K562 (cell line): Measurements from ENCODE around the gene CA6. TPM values are rescaled to one million over a fixed set of nuclear protein-coding genes. Genes with fewer than 3 reads are reported as not detected.

Experiments
- BRD9 ChIP-seq: fragments of 450-650 bp; IDR thresholded peaks from 2 replicates; pipeline ENCODE4 v1.6.1; 2018; ENCODE audit warnings: low read depth; ENCODE audit not compliant: partially characterized antibody
- CBX1 ChIP-seq: sonication (generic); IDR thresholded peaks from 2 replicates; pipeline ENCODE4 v1.6.1; 2016; ENCODE audit warnings: antibody characterized with exemption, low read depth, mild to moderate bottlenecking
- EGR1 ChIP-seq: fragments of 450-650 bp; conservative IDR thresholded peaks from 2 replicates; pipeline ENCODE4 v1.6.1; 2017; ENCODE audit warnings: mild to moderate bottlenecking
- ETV6 ChIP-seq, 3 experiments: fragments of 150-350 bp in 1 of 3; sonication (generic) in 1 of 3; formaldehyde crosslinking in 1 of 3; IDR thresholded peaks; 2 replicates each; pipeline versions ENCODE4 v1.6.1 to v1.8.0; 2014 to 2022; ENCODE audit warnings: borderline replicate concordance in 2 of 3, low read depth in 2 of 3, antibody characterized with exemption in 1 of 3, low read length in 1 of 3, mild to moderate bottlenecking in 1 of 3, missing genetic modification reagents in 1 of 3
- ILK ChIP-seq: fragments of 450-650 bp; IDR thresholded peaks from 2 replicates; pipeline ENCODE4 v1.6.1; 2016; ENCODE audit warnings: missing genetic modification characterization, low read depth, mild to moderate bottlenecking, missing compliant biosample characterization, moderate library complexity, borderline replicate concordance
- JUND ChIP-seq, 2 experiments: IDR thresholded peaks; 2 replicates in 1 of 2; 3 replicates in 1 of 2; pipeline ENCODE4 v1.6.1; 2011; ENCODE audit warnings: borderline replicate concordance in 2 of 2, low read depth in 2 of 2, low read length in 2 of 2, improper control_type of control experiment in 1 of 2, missing biosample characterization in 1 of 2, missing genetic modification characterization in 1 of 2, missing genetic modification reagents in 1 of 2
- LCOR ChIP-seq: sonication (generic); formaldehyde crosslinking; IDR thresholded peaks from 2 replicates; pipeline ENCODE4 v1.8.0; 2022; ENCODE audit warnings: mild to moderate bottlenecking, missing genetic modification reagents
- MIER1 ChIP-seq: fragments of 450-650 bp; IDR thresholded peaks from 2 replicates; pipeline ENCODE4 v1.6.1; 2016; ENCODE audit warnings: antibody characterized with exemption, mild to moderate bottlenecking, low read depth
- MTA2 ChIP-seq: fragments of 450-650 bp; IDR thresholded peaks from 2 replicates; pipeline ENCODE4 v1.6.1; 2016; ENCODE audit warnings: low read depth
- NEUROD1 ChIP-seq: fragments of 150-350 bp; IDR thresholded peaks from 2 replicates; pipeline ENCODE4 v1.6.1; 2014; ENCODE audit warnings: borderline replicate concordance, low read length, low read depth; ENCODE audit not compliant: partially characterized antibody
- NR4A1 ChIP-seq, 2 experiments: fragments of 250-450 bp in 1 of 2; fragments of 450-650 bp in 1 of 2; sonication (Bioruptor Pico) in 1 of 2; IDR thresholded peaks; 2 replicates each; pipeline versions ENCODE4 v1.4.0 to v1.6.1; 2016 to 2020; ENCODE audit warnings: mild to moderate bottlenecking in 2 of 2, missing compliant biosample characterization in 1 of 2, missing genetic modification characterization in 1 of 2, moderate library complexity in 1 of 2
- NRF1 ChIP-seq, 2 experiments: fragments of 450-650 bp; IDR thresholded peaks in 1 of 2; conservative IDR thresholded peaks in 1 of 2; 2 replicates each; pipeline ENCODE4 v1.6.1; 2014; ENCODE audit warnings: mild to moderate bottlenecking in 2 of 2
- PATZ1 ChIP-seq: fragments of 250-450 bp; sonication (Bioruptor Pico); IDR thresholded peaks from 2 replicates; pipeline ENCODE4 v1.5.0; 2020; ENCODE audit warnings: mild to moderate bottlenecking, borderline replicate concordance
- RAD51 ChIP-seq: fragments of 450-650 bp; IDR thresholded peaks from 2 replicates; pipeline ENCODE4 v1.7.1; 2016; ENCODE audit warnings: low read depth, mild to moderate bottlenecking, borderline replicate concordance
- SIRT6 ChIP-seq: IDR thresholded peaks from one replicate; pipeline ENCODE4 v1.6.1; 2012; ENCODE audit warnings: low read depth, mild to moderate bottlenecking, control low read depth, inconsistent platforms, low read length, moderate library complexity
- SMARCA5 ChIP-seq: fragments of 450-650 bp; IDR thresholded peaks from 2 replicates; pipeline ENCODE4 v1.6.1; 2016
- SMARCE1 ChIP-seq: fragments of 450-650 bp; IDR thresholded peaks from 2 replicates; pipeline ENCODE4 v1.7.1; 2016; ENCODE audit warnings: mild to moderate bottlenecking
- TFAM ChIP-seq: fragments of 250-450 bp; sonication (Bioruptor Pico); conservative IDR thresholded peaks from 2 replicates; pipeline ENCODE4 v1.5.0; 2021; ENCODE audit warnings: mild to moderate bottlenecking, moderate library complexity
- TRIM24 ChIP-seq, 2 experiments: fragments of 450-650 bp; IDR thresholded peaks; 2 replicates each; pipeline ENCODE4 v1.6.1; 2016
- ZBED1 ChIP-seq: IDR thresholded peaks from 2 replicates; pipeline ENCODE4 v1.6.1; 2014
- ZBTB43 ChIP-seq: sonication (generic); formaldehyde crosslinking; IDR thresholded peaks from 2 replicates; pipeline ENCODE4 v1.8.0; 2023; ENCODE audit warnings: mild to moderate bottlenecking, missing genetic modification reagents
- ZNF12 ChIP-seq: sonication (generic); formaldehyde crosslinking; IDR thresholded peaks from 2 replicates; pipeline ENCODE4 v1.4.0; 2020; ENCODE audit warnings: mild to moderate bottlenecking, missing genetic modification reagents
- ZNF133 ChIP-seq: fragments of 250-450 bp; sonication (Bioruptor Pico); IDR thresholded peaks from 2 replicates; pipeline ENCODE4 v1.4.0; 2020; ENCODE audit warnings: mild to moderate bottlenecking
- ZNF165 ChIP-seq: fragments of 250-450 bp; sonication (Bioruptor Pico); IDR thresholded peaks from 2 replicates; pipeline ENCODE4 v1.4.0; 2020; ENCODE audit warnings: borderline replicate concordance
- ZNF24 ChIP-seq: fragments of 450-650 bp; IDR thresholded peaks from 2 replicates; pipeline ENCODE4 v1.6.1; 2016
- ZNF274 ChIP-seq: IDR thresholded peaks from 2 replicates; pipeline ENCODE4 v1.6.1; 2011; ENCODE audit warnings: low read depth, mild to moderate bottlenecking, low read length, moderate library complexity, borderline replicate concordance
- polyA plus RNA-seq, 8 experiments: library from polyadenylated mRNA; depleted of rRNA in 4 of 8; stranded (reverse) in 5 of 8; unstranded in 3 of 8; fragments of >200 nt; fragmentation: Nextera tagmentation in 2 of 8; fragmentation: Illumina TruSeq in 1 of 8; extraction: Ambion mirVana in 2 of 8; extraction: Trizol in 1 of 8; gene quantifications; 2 replicates each; pipeline versions ENCODE4 v1.2.1 to v1.2.3, GENCODE V29; 2011 to 2014; ENCODE audit warnings: inconsistent platforms in 1 of 8, missing spikeins in 1 of 8
- total RNA-seq, 7 experiments: library from RNA; depleted of rRNA in 6 of 7; stranded (reverse); fragments of >200 nt in 6 of 7; fragmentation: Illumina TruSeq in 2 of 7; extraction: Trizol in 2 of 7; gene quantifications; 2 replicates each; pipeline versions ENCODE4 v1.2.1 to v1.2.3, GENCODE V29; 2011 to 2021; ENCODE audit warnings: low replicate concordance in 1 of 7
- TF ChIP-seq, protein P1 (sequence below): sonication (generic); formaldehyde crosslinking; IDR thresholded peaks from 2 replicates; pipeline ENCODE4 v1.9.0; 2022; ENCODE audit warnings: mild to moderate bottlenecking, missing genetic modification reagents

Gene CA6
- total and polyA plus RNA-seq, 9 of the 15 experiments (the other 6 are each of a cell fraction or from before 2014, with no cell fraction given), result not detected

DNA sequence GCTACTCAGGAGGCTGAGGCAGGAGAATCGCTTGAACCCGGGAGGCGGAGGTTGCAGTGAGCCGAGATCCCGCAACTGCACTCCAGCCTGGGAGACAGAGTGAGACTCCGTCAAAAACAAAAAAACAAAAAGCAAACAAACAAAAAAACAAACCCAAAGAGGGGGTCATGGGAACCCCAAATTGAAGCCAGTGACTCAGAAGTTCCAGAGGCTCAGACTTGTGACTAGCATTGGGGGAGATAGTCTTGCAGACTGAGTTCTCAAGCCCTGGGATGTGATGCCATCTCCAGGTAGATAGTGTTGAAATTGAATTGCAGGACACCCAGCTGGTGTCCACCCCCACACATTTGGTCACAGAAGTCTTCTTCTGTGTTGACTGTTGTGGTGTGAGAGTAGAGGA, 42.3 kb upstream of the CA6 start (continued):
- no peak for TF ChIP-seq RAD51
- TF ChIP-seq ZBTB43 (CRISPR knock-in tag), result no peak
- peak; percentile 79 for TF ChIP-seq SMARCE1
- TF ChIP-seq PATZ1 (CRISPR knock-in tag), result no peak
- TF ChIP-seq ETV6 (IDR thresholded peaks at IDR 0.05; ENCODE audit: borderline replicate concordance in 1 of 2, low read depth in 2 of 2, low read length in 1 of 2), result no peak
- no peak for TF ChIP-seq ETV6 (CRISPR knock-in tag; IDR thresholded peaks at IDR 0.05; ENCODE audit: borderline replicate concordance)
- TF ChIP-seq TRIM24 (IDR thresholded peaks at IDR 0.05), result peak; percentile 27 to 41; a peak in 2 of 4 replicates
- TF ChIP-seq ILK, result no peak
- no peak for TF ChIP-seq SIRT6
- no peak for TF ChIP-seq ZNF24
- no peak for TF ChIP-seq ZNF12
- TF ChIP-seq JUND (IDR thresholded peaks at IDR 0.05; ENCODE audit: borderline replicate concordance, low read depth, low read length), result peak; percentile 70; the same call in 1 of the 2 replicates
- peak; percentile 68; the same call in 1 of the 3 replicates for TF ChIP-seq JUND (tag; IDR thresholded peaks at IDR 0.05; ENCODE audit: borderline replicate concordance, low read depth, low read length)
- TF ChIP-seq MIER1, result no peak
- peak; percentile 19 for TF ChIP-seq NEUROD1
- TF ChIP-seq CBX1, result no peak
- peak; percentile 71 for TF ChIP-seq EGR1
- TF ChIP-seq TFAM (CRISPR knock-in tag), result no peak
- TF ChIP-seq BRD9, result peak; percentile 70
- TF ChIP-seq MTA2, result peak; percentile 42; the same call in 1 of the 2 replicates
- no peak for TF ChIP-seq NRF1 (conservative IDR thresholded peaks at IDR 0.05 in 1 of 2, IDR thresholded peaks at IDR 0.05 in 1 of 2)
- TF ChIP-seq ZBED1, result no peak
- TF ChIP-seq NR4A1 (CRISPR knock-in tag; IDR thresholded peaks at IDR 0.05), result no peak
- no peak for TF ChIP-seq NR4A1 (tag; IDR thresholded peaks at IDR 0.05)
- TF ChIP-seq SMARCA5, result 0 out of 2 replicates have a peak, but pooled peaks have one; percentile 64
- TF ChIP-seq ZNF274, result no peak
- TF ChIP-seq, protein P1, sequence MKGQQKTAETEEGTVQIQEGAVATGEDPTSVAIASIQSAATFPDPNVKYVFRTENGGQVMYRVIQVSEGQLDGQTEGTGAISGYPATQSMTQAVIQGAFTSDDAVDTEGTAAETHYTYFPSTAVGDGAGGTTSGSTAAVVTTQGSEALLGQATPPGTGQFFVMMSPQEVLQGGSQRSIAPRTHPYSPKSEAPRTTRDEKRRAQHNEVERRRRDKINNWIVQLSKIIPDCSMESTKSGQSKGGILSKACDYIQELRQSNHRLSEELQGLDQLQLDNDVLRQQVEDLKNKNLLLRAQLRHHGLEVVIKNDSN (CRISPR knock-in tag), result no peak
- TF ChIP-seq ZNF133 (CRISPR knock-in tag), result no peak
- no peak for TF ChIP-seq ZNF165 (CRISPR knock-in tag)
- no peak for TF ChIP-seq LCOR (CRISPR knock-in tag)
